LNCaP clone FGC (cell line): ENCODE measurements around the gene PCGF1.

ENCODE experiments used
- DNase-seq: peaks from one replicate; pipeline ENCODE4 v3.0.0-alpha.2; 2011; ENCODE audit warnings: low read depth
- H3K4me3 ChIP-seq: 2 replicates; pipeline ENCODE4 v1.5.1; 2011; ENCODE audit warnings: mild to moderate bottlenecking, low read depth, low read length, control low read depth
- TF ChIP-seq, protein P1 (sequence below): IDR thresholded peaks from 2 replicates; pipeline ENCODE4 v1.5.1; 2012; ENCODE audit warnings: mild to moderate bottlenecking; ENCODE audit not compliant: control insufficient read depth, insufficient read depth; ENCODE audit errors: extremely low read depth

The PCGF1 gene

DNA sequence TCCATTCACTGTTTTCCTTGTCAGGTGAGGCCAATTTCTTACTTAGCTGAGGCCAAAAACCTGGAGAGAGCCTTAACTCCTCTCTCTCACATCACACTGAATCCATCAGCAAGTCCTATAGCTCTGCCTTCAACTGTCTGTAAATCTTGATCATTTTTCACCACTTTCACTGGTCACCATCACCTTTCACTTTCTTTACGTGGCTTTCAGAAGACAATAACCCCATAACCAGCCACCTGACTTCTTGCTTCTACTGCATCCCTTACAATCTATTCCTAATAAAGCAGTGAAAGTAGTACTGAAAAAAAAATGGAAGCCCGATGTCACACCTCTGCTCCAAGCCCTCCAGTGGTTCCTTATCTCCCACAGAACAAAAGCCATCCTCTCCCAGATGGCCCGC, 38.5 kb upstream of the PCGF1 start:
- TF ChIP-seq, protein P1, sequence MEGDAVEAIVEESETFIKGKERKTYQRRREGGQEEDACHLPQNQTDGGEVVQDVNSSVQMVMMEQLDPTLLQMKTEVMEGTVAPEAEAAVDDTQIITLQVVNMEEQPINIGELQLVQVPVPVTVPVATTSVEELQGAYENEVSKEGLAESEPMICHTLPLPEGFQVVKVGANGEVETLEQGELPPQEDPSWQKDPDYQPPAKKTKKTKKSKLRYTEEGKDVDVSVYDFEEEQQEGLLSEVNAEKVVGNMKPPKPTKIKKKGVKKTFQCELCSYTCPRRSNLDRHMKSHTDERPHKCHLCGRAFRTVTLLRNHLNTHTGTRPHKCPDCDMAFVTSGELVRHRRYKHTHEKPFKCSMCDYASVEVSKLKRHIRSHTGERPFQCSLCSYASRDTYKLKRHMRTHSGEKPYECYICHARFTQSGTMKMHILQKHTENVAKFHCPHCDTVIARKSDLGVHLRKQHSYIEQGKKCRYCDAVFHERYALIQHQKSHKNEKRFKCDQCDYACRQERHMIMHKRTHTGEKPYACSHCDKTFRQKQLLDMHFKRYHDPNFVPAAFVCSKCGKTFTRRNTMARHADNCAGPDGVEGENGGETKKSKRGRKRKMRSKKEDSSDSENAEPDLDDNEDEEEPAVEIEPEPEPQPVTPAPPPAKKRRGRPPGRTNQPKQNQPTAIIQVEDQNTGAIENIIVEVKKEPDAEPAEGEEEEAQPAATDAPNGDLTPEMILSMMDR: no peak
- H3K4me3 ChIP-seq: no peak overlapping the region
- DNase-seq: no peak

DNA sequence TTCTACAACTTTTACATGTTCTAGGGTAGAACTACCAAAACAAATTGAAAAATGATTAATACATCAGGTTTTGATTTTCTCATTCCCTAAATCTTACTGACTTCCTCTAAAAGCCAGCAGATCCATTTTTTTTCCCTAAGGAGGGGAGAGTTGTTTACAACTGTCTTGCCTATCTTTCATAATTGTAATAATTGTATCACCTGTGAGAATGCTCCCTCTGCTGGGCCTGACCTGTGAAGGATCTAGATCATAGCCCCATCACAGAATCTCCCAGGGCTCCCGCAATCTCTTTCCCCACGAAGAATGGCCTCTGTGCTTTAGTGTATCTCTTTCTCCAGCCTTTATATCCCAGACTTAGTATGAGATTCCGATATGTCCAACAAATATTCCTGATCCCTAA, 37.1 kb upstream of the PCGF1 start:
- no peak overlapping the region for H3K4me3 ChIP-seq
- DNase-seq: no peak
- TF ChIP-seq, protein P1: 0 out of 2 replicates have a peak, but pooled peaks have one; percentile 20

DNA sequence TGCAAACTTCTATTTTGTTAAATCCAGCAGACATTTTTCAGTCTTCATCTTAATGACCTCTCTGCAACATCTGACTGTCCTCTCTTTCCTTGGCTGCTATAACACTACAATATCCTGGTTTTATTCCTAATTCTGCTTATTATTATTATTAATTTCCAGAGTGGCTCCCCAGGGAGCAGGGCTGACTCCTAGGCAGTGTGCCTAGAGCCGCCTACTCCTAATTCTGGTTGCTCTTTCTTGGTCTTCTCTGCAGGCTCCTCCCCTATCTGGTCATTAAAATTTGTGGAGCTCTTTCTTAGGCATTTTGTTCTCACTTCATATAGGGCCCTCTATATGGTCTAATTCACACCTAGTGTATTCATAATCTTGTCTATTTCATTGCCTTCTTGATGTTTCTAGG, 35.5 kb upstream of the PCGF1 start:
- TF ChIP-seq, protein P1: no peak
- H3K4me3 ChIP-seq: no peak overlapping the region
- no peak for DNase-seq

DNA sequence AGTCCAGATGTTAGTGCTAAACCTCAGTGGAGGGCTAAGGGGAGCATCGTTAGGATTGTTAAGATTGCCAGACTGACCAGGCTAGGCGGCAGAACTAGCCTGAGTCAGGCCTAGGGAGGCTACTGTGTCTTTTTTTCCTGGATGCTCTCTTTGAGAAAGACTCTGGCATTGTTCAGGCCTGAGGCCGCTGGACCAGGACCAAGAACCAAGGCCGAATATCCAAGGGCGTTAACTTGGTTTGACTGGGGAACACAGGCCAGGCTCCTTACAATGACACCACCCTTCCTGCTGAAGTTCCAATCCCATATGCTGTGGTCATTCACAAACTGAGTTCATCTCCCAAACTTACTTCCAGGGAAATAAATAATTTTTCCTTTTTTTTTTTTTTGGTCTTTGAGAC, 32.8 kb upstream of the PCGF1 start:
- no peak for DNase-seq
- H3K4me3 ChIP-seq: no peak overlapping the region
- TF ChIP-seq, protein P1: no peak

DNA sequence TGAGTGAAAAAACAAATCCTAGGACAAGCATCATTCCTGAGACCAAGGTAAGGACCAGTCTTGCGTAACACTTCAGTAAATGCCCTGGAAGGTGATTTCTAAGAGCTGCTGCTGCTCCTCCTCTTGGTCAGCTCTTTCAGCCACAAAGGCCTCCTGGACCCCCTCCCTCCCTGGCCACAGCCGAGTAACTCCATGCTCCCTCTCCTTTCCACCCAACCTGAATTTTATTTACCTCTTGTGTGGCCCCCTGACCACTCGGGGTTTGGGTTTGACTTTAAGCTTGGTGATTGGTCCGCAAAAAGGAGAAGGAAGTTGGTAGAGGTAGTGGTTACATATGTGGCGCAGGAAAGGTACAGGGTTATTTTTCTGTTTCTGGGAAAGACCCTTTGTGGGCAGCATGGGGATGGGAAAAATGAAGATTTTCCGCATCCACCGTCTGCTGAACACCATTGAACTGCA, 31.4 kb upstream of the PCGF1 start:
- DNase-seq: no peak
- no peak overlapping the region for H3K4me3 ChIP-seq
- TF ChIP-seq, protein P1: no peak

DNA sequence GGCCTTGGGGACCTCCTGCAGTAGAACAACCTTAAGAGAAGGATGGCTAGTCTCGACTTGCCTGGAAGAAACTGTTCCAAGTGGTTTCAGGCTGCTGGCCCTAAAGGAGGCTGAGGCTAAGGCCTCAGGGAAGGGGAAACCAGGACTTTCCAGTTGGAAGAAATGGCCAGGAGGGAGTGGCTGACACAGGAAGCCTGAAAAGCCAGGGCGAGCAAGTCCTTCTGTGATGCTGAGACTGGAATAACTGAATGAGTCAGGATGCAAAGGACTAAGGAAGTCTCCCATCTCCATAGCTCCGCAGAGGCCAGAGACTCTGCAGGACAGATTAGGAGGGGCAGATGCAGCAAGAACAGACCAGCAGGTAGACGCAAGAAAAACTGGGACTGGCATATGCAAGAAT, 29.6 kb upstream of the PCGF1 start:
- H3K4me3 ChIP-seq: no peak overlapping the region
- TF ChIP-seq, protein P1: no peak
- no peak for DNase-seq

DNA sequence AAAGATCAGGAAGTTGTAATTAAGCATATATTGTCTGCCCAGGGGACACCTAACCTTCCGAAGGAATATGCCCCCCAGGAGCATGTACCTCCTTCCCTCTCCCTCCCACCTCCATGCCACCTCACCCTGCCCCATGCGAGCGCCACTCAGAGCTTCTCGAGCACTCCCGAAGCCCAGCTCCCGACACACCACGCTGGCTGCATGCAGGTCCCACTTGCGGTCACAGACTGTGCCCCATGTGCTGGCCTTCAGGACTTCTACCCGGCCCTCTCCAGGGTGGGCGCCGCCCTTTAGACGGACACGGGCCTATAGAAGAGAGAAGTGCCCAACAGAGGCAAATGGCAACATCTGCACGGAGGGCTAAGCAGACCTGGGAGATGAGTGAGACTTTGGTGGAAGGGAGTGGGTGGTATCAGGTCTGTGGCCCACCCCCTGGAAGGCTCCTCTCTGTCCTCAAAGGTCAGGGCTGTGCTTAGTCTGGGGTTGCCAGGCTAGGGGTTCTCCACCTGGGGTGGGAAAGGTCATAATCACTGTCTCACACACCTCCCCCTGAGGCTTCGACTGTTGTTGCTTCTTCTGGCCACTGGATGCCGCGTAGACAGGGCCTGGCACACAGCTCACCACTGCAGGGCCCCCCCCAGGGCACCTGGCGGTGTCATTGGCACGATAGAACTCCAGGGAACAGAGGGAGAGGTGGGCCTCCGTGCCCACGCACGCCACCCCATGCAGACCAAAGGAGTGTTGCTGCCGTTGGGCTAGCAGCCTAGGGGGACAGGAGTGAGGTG, 28.9 kb upstream of the PCGF1 start:
- H3K4me3 ChIP-seq: no peak overlapping the region
- TF ChIP-seq, protein P1: no peak
- no peak for DNase-seq
